Vagina (tissue), 2 donors: ENCODE results near the gene MIS18A. TPM values are rescaled to one million over a fixed set of nuclear protein-coding genes. Genes with fewer than 3 reads are reported as not detected.
A peak's percentile ranks its signal among the peaks of the same experiment; 100 is the strongest.

ENCODE experiments used
- DNase-seq, 2 donors: peaks; one replicate each; pipeline ENCODE4 v3.0.0-alpha.2; 2017; ENCODE audit errors: extremely low spot score in 2 of 2
- H3K27ac ChIP-seq: fragments of 200-600 bp; sonication (generic); one replicate; pipeline ENCODE4 v1.5.1; 2019
- H3K27me3 ChIP-seq: fragments of 200-600 bp; sonication (generic); one replicate; pipeline ENCODE4 v1.5.1; 2019
- H3K36me3 ChIP-seq, 2 donors: fragments of 200-600 bp; sonication (generic); one replicate each; pipeline ENCODE4 v1.5.1; 2017 to 2019
- H3K4me1 ChIP-seq: fragments of 200-600 bp; sonication (generic); one replicate; pipeline ENCODE4 v1.5.1; 2019
- H3K4me3 ChIP-seq, 2 donors: fragments of 200-600 bp; sonication (generic); 1 replicate in 1 of 2; 2 replicates in 1 of 2; pipeline ENCODE4 v1.5.1; 2016 to 2019
- H3K9me3 ChIP-seq: fragments of 200-600 bp; sonication (generic); one replicate; pipeline ENCODE4 v1.5.1; 2019
- CTCF ChIP-seq, 3 experiments: fragments of 450-650 bp in 2 of 3; fragments of 200-600 bp in 1 of 3; sonication (generic) in 1 of 3; IDR thresholded peaks; one replicate each; pipeline ENCODE4 v1.5.1; 2017 to 2019; ENCODE audit warnings: antibody characterized with exemption in 3 of 3, mild to moderate bottlenecking in 2 of 3, moderate library complexity in 2 of 3
- POLR2A ChIP-seq, 2 donors: fragments of 450-650 bp; IDR thresholded peaks; one replicate each; pipeline ENCODE4 v1.6.1; 2017; ENCODE audit warnings: antibody characterized with exemption in 2 of 2, mild to moderate bottlenecking in 2 of 2, moderate library complexity in 2 of 2
- POLR2AphosphoS5 ChIP-seq, 2 donors: sonication (generic); formaldehyde crosslinking; IDR thresholded peaks; one replicate each; pipeline ENCODE4 v1.9.0; 2017; ENCODE audit warnings: antibody characterized with exemption in 2 of 2, mild to moderate bottlenecking in 2 of 2, low read depth in 1 of 2; ENCODE audit not compliant: insufficient read depth in 1 of 2
- intact Hi-C: fragments of 100-400 bp; cut with DNase I; formaldehyde crosslinking; loops from one replicate; pipeline ENCODE4 v1.15.1; 2023
- total RNA-seq: library from RNA; depleted of rRNA; stranded (reverse); fragments of >200 nt; gene quantifications from one replicate; pipeline ENCODE4 v1.2.3, GENCODE V29; 2016

Gene MIS18A
- total RNA-seq, 1 donor from 2014 or later: 3.4 TPM

DNA sequence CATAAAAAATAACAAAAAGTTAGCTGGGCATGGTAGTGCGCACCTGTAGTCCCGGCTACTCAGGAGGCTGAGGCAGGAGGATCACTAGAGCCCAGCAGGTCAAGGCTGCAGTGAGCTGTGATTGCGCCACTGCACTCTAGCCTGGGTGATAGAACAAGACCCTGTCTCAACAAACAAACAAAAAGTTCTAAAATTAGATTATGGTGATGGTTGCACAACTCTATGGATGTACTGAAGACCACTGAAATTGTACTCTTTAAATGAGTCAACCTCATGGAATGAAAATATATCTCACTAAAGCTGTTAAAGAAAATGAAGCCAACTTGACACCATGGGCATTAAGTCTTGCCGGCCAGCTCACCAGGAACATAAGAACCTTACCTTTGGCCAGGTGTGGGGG, 28.9 kb upstream of the MIS18A start:
- peaks cover 0 to 6% of the 10 kb centered on the region in 2 donors for H3K36me3 ChIP-seq
- no peak overlapping the region for H3K4me3 ChIP-seq
- intact Hi-C loops: no loop called here
- no peaks in the 10 kb centered on the region for H3K4me1 ChIP-seq
- no peaks in the 10 kb centered on the region for H3K9me3 ChIP-seq
- no peak for DNase-seq
- H3K27ac ChIP-seq: no peak overlapping the region
- TF ChIP-seq CTCF (IDR thresholded peaks at IDR 0.05): no peak
- TF ChIP-seq POLR2AphosphoS5 (IDR thresholded peaks at IDR 0.05; ENCODE audit: insufficient read depth in 1 of 2, low read depth in 1 of 2): no peak
- TF ChIP-seq POLR2A (IDR thresholded peaks at IDR 0.05): no peak
- no peaks in the 10 kb centered on the region for H3K27me3 ChIP-seq

GRCh38 chr21:32306021-32306780, 27.4 kb upstream of the MIS18A start:
- intact Hi-C loops: no loop called here
- H3K27ac ChIP-seq: no peak overlapping the region
- TF ChIP-seq POLR2A (IDR thresholded peaks at IDR 0.05) (no peak), CTCF (IDR thresholded peaks at IDR 0.05) (no peak), POLR2AphosphoS5 (IDR thresholded peaks at IDR 0.05; ENCODE audit: insufficient read depth in 1 of 2, low read depth in 1 of 2) (no peak)

GRCh38 chr21:32304998-32305397, 26.1 kb upstream of the MIS18A start:
- Histone ChIP-seq H3K4me3 (no peak overlapping the region), H3K27ac (no peak overlapping the region), H3K36me3 (no peaks in the 10 kb centered on the region), H3K27me3 (no peaks in the 10 kb centered on the region), H3K4me1 (no peaks in the 10 kb centered on the region), H3K9me3 (no peaks in the 10 kb centered on the region)
- DNase-seq: peak in 1 of 2 donors; percentile 29
- TF ChIP-seq POLR2A (IDR thresholded peaks at IDR 0.05) (no peak), CTCF (IDR thresholded peaks at IDR 0.05) (no peak), POLR2AphosphoS5 (IDR thresholded peaks at IDR 0.05; ENCODE audit: insufficient read depth in 1 of 2, low read depth in 1 of 2) (no peak)
- intact Hi-C loops: no loop called here

More at GRCh38 chr21:32306021-32306780, 27.4 kb upstream of the MIS18A start:
- Histone ChIP-seq H3K4me1 (no peaks in the 10 kb centered on the region), H3K4me3 (no peak overlapping the region), H3K9me3 (no peaks in the 10 kb centered on the region), H3K27me3 (no peaks in the 10 kb centered on the region), H3K36me3 (no peaks in the 10 kb centered on the region)
- peak in 1 of 2 donors; percentile 76 for DNase-seq

DNA sequence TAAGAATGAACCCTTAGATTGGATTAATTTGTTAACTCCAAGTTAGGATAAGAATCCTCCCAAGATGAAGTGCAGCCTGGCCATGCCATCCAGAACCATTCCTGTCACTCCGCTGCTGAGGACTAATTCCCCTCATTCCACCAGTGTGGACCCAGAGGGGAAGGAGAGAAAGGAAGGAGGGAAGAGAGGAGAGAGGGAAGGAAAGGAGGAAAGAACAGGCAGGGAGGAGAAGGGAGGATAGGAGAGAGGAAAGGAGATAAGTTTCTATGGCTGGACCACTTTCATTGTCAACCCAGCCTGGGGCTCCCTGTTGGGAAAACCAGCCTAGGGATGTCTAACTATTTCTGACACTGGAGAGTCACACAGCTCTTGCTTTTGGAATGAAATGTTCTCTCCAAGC, 24.5 kb upstream of the MIS18A start:
- peak in 1 of 2 donors; percentile 5 for DNase-seq
- TF ChIP-seq POLR2A (IDR thresholded peaks at IDR 0.05): no peak
- no peak for TF ChIP-seq CTCF (IDR thresholded peaks at IDR 0.05)
- TF ChIP-seq POLR2AphosphoS5 (IDR thresholded peaks at IDR 0.05; ENCODE audit: insufficient read depth in 1 of 2, low read depth in 1 of 2): no peak
- intact Hi-C loops: no loop called here
- Histone ChIP-seq H3K9me3 (no peaks in the 10 kb centered on the region), H3K27ac (no peak overlapping the region), H3K27me3 (no peaks in the 10 kb centered on the region), H3K36me3 (no peaks in the 10 kb centered on the region), H3K4me1 (no peaks in the 10 kb centered on the region), H3K4me3 (no peak overlapping the region)

- Histone ChIP-seq H3K4me1 (no peaks in the 10 kb centered on the region), H3K27ac (no peak overlapping the region), H3K36me3 (no peaks in the 10 kb centered on the region), H3K27me3 (no peaks in the 10 kb centered on the region), H3K9me3 (no peaks in the 10 kb centered on the region), H3K4me3 (no peak overlapping the region)
- intact Hi-C loops: no loop called here
- DNase-seq: peak in 1 of 2 donors; percentile 60
- TF ChIP-seq POLR2AphosphoS5 (IDR thresholded peaks at IDR 0.05; ENCODE audit: insufficient read depth in 1 of 2, low read depth in 1 of 2): no peak
- no peak for TF ChIP-seq POLR2A (IDR thresholded peaks at IDR 0.05)
- no peak for TF ChIP-seq CTCF (IDR thresholded peaks at IDR 0.05)
These were observed 23.7 kb upstream of the MIS18A start for GRCh38 chr21:32302560-32302959.
